MM.1S (cell line): ENCODE measurements around the gene PROC.

Experiments
- CTCF ChIP-seq: fragments of 300-600 bp; sonication (generic); IDR thresholded peaks from 2 replicates; pipeline ENCODE4 v1.5.1; 2016; ENCODE audit warnings: antibody characterized with exemption, low read length, mixed read lengths
- EZH2phosphoT487 ChIP-seq: fragments of 300-600 bp; sonication (generic); IDR thresholded peaks from 2 replicates; pipeline ENCODE4 v1.6.1; 2018; ENCODE audit warnings: antibody characterized with exemption, low read length

- TF ChIP-seq CTCF (no peak), EZH2phosphoT487 (no peak)
Measured at GRCh38 chr2:127420039-127420864, 2.0 kb downstream of the PROC start.
